Right lung (tissue), 5 donors: Measurements from ENCODE around the gene ZNF664. TPM values are rescaled to one million over a fixed set of nuclear protein-coding genes. Genes with fewer than 3 reads are reported as not detected.

Experiments
- DNase-seq, 2 donors: peaks; one replicate each; pipeline ENCODE4 v3.0.0-alpha.2; 2013
- polyA plus RNA-seq, 5 donors: library from polyadenylated mRNA; unstranded; fragments of 120-200 nt; gene quantifications; one replicate each; pipeline versions ENCODE4 v1.2.1 to v1.2.3, GENCODE V29; 2013; ENCODE audit warnings: inconsistent platforms in 1 of 5, low replicate concordance in 1 of 5; ENCODE audit not compliant: insufficient read length in 5 of 5, insufficient read depth in 1 of 5

The ZNF664 gene
- polyA plus RNA-seq, 5 donors: 113 to 161 (median 151) TPM

DNA sequence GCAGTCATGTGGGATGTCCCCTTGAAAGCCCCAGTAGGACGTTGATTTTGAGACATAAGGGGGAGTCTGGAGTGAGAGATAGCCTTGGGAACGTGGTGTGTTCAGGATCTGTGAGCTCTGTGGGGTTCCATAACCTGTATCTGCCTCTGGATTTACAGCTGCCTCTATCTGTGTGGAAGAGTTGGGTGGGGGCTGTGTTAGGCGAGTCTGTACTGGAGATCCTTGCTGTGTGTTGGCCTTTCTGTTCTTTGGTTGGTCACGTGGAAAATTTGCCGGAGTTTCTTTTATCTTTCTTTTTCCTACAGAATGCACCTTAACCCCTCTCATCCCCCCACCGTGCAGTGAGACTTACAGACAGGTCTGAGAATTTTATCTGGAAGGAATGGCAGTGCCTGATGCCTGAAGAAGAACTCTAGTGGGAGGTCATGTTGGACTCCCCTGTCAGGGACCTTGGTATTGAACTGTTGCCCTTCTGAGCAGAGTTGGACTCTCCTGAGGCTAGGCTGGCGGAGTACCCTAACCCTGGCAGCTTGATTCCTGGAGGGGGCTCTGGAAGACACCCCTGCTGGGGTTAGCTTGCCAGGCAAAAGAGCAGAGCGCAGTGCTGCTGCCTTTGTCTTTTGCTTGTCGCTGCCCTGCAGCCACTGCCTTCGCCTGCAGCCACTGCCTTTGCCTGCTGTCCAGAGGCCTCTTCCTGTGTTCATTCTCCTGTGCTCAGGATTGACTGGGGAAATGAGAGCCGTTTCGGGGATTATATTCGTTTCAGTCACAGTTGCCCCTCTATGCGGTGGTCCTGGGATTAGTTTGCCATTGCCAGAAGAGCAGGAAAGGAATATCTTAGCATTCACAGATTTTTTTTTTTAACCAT lies 34.1 kb downstream of the ZNF664 start:
- DNase-seq: no peak

DNA sequence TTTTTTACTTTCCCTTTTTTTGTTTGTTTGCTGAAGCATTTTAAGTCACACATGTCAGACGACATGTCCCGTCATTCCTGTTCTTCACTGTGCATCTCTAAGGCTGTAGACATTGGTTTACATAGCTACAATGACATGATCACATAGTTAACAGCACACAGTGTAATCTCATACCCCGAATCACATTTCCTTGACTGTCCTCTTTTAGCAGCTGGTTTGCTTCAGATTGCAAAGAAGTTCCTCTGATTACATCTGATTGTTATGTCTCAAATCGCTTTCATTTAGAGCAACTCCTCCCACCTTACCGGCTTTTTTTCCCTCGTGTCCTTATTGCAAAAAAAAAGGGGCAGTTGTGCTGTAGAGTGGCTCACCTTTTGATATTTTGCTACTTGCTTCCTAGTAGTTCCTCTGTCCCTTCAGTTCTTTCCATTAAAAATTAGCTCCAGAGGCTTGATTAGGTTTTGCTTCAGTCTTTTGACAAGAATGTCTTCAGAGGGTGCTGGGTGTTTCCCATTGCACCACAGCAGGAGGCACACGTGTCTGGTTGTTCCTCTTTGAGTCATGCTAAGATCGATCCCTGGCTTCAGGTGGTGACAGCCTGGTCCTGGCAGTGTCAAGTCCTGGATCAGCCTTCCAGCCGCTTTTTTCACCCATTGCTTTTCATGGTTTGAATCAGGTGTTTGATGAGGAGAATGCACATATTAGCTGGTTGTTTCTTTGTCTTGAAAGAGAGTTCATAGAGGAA lies 35.0 kb downstream of the ZNF664 start:
- DNase-seq: no peak

DNA sequence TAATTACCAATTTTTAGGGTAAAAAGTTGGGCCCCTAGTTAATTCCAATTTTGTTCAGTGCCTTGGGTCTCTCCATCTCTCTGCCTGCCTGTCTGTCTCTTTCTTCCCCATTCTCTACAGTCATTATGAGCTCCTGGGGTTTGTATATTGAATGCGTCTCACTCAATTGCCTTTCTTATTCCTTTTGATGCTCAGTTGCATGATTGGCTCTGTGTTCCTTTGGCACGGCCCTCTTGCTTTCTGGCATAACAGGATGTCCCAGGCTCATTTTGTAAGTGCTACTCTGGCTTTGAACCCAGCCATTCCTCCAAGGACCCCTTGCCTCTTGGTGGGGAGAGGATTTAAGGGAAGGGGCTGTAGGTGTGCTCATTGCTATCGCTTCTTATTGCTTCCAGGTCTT lies 35.6 kb downstream of the ZNF664 start:
- no peak for DNase-seq

DNA sequence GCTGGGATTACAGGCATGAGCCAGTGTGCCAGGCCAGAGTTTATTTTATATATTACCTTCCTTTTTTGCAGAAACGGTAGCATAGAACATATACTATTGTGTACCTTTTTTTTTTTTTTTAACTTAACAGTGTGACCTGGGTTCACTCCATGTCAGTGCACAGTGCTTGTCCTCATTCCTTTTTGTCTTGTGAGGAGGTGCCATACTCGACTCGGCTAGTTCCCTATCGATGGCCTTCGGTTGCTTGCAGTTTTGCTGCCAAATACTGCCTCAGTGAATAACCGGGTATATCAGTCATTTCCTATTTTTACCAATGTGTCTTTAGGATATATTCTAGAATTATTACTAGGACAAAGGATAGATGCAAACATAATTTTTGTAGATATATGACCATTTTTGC lies 36.8 kb downstream of the ZNF664 start:
- no peak for DNase-seq

DNA sequence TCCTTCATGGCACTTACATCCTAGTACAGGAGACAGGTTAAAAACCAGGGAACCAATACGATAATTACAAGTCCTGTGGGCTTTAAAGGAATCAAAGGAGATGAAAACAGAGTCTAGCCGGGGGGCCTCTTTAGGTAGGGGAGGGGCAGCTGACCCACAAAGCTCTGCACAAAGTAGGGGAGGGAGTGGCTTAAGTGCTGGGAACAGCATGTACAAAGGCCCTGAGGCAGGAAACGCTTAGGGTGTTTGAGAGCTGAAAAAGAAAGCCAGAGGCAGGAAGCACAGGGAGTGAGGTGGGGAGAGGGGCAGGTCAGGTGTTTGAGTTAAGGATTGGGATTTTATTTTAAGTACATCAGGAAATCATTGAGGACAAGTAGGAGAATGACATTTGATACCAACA lies 37.7 kb downstream of the ZNF664 start:
- no peak for DNase-seq

DNA sequence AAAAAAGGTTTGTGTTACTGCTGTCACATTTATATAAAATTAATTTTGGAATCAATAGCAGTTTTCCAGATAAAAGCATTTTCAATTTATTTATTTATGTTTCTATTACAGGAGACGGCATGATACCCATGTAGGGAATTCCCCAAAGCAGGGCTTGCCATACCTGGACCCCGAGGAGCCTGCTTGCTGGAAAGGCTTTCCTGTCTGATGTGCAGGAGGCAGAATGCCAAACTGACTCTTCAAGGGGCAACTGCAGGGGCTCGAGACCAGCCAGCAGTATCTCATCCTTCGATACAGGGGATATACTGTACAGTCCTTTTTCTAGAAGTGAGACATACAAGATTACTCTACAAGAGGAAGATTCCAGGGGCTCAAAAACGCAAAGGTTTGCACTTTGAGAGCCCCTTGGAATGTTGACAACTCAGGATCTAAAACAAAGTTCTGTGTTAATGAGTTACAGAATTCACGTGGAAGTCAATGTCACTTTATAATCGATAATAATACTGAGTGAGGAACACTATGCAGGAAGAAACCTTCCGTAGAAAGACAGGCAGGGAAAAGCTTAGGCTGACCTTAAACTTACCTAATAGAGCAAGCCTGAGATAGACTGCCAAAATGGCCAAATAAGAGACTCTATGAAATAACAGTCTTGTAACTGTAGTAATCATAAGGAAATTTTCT lies 38.6 kb downstream of the ZNF664 start:
- no peak for DNase-seq

DNA sequence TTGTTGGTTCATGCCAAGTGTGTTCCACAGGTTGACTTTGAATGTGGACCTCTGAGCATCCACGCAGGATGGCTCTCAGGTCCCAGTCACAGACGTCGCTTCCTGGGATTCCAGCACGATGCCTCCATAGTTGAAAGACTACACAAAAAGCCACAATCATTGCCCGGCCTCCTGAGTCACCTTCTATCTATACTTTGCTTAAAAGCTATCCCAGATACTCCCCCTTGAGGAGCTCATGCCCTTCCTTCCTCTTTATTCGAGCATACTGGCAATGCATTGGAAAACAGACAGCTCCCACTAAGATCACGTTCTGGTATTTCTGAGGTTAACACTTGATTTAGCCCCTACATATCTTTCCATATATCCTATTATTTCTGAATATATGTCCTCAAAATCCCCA lies 40.1 kb downstream of the ZNF664 start:
- no peak for DNase-seq

DNA sequence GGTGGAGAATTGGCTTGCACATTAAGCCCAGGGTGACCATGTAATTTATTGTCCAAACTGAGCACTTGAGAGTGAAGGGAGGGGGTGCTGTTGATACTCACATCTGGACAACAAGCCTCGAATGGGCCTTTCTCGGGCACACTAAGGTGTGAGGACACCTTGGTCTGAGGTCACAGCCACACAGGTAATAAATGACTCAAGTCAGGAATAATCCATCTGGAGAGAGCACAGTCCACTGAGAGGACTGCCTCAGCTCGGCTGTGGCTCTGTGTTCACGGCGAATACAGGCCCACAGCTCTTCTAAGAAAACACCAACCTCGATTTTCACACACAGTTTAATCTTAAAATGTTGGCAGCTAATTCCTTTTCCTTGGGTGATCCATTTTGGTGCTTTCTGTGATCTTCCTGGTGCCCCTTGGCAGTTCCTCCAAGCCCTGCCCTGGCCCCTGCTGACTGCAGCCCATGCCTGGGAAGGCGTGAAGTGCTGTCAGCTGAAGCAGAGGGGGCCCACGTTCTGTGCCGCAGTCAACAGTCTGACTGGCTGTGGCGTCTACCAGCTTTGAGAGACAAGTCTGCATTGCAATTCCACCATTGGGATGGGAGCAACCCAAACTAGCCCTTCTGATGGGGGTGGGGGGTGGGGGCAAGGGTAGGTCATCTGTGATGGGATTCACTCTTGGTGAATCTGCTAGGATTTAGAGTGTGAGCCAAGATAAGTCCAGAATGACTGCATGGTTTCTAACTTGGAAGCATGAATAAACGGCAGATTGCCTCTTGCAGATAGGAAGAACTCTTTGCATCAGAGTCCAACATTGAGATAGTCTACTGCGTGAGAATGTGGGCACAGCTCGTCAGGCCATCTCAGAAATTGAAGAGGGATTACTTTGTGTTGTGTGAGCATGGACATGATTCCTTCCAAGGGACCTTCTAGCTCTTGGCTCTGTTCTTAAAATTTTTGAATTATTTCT lies 42.8 kb downstream of the ZNF664 start:
- no peak for DNase-seq

DNA sequence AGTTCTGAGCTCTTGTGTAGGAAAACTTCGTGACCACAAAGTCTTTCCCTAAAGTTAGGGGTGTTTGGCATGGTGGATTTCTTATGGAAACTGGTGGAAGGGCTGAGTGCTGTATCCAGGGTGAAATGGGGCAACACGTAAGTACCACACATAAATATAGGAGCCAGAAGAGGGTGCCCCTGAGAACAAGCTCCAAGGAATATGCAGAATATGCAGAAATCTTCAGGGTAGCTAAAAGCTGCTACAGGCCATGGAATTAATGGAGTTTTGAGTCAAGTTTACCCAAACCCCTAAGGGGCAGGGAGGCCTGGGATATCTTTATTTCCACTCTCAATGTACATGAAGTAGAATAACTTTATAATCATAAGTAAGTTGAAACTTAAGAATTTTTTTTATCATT lies 44.0 kb downstream of the ZNF664 start:
- DNase-seq: no peak

DNA sequence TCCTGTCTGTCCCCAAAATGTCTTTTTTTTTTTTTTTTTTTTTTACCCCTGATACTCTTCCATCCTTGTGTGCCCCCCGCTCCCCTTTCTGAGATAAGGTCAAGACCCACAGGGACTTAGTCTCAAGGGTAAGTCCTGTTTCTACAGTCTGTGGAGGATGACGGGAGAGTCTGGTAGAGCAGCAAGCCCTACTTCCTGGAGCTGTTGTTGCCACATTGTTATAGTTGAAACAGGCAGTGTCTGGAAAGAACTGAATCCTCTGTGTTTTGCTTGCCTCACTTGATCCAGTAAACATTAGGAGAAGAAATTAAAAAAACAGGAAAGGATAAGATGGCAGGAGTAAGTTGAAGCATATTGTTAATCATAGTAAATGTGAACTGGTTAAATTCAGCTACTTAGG lies 45.5 kb downstream of the ZNF664 start:
- DNase-seq: no peak

DNA sequence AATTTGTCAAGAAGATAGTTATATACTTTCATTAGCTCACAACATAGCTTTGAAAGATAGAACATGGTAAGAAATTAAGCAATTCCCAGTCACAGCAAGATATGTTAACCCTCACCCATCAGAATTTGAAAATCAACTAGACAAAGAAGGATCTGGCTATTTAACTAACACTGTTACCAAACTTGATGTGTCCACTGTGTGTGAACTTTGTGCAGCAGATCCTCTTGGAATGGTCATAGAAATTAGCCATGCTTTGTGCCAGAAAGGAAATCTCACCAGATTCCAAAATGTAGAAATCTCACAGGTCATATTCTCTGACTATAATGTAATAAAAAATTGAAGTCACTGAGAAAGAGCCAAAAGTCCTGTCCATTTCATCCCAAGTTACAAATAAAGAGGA lies 46.1 kb downstream of the ZNF664 start:
- DNase-seq: no peak

DNA sequence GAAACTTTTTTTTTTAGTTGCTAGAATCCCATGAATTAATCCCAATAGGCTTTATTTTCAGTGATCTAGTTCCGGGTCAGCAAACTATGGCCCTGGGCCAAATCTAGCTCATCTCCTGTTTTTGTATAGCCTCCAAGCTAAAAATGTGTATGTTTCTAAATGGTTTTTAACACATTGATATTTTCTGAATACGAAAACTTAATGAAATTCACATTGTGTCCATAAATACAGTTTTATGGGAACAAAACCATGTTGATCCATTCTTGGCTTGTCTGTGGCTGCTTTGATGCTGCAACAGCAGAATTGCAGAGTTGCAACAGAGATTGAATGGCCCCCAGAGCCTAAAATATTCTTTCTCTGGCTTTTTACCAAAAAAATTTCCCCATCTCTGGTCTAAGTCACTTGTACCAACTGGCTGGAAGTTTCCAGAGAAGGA lies 47.5 kb downstream of the ZNF664 start:
- peak in 1 of 2 donors; percentile 64 for DNase-seq

DNA sequence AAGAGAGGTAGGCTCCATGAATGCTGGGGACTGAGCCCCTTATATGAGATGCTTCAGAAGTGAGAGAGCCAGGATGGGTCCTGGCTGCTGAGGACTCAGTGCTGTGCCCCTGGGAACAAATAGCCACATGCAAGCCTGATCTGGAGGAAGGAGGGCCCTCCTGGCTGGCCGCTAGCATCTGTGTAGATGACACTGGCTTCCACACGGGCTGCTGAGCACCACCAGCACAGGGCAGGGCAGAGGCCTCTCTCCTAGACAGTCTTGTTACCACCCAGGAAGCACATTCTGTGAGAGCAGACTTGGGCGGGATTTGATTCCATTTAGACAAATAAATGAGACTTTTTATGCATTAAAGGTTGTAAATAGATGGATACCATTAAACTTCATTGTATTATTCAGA lies 48.0 kb downstream of the ZNF664 start:
- no peak for DNase-seq

DNA sequence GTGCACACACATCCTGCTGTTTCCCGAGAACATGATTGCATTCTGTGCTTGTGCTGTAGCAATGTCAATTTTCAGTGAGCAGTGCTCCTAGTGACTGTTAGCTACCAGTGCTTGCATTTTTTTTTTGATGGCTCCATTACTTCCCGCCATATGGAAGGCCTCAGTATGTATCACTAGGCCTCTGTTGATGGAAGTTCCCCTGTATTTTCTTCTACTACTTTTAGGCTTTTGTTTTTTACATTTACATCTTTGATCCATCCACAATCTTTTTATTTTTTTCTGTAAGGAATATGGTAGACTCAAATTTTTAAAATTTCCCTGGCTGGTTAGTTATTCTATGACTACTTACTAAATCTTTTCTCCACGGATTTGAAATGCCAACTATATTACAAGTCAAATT lies 49.1 kb downstream of the ZNF664 start:
- DNase-seq: no peak

DNA sequence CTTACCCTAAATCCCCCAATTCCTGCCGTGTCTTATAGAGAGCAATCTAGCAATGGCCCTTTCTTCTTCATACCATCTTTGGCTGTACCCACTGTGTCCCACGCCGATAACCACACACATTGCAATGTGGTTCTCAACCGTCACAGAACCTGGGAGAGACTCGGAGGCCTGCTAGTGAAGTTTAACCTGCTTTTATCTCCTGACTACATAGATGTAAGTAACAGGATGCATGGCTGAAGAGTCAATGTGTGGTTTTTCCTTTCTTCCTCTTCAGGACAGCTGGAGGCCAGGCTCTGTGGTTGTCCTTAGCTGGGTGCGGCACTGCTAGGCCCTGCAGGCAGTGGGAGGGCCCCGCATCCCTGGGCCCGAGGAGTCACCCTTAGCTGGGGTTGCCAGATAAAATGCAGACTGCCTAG lies 51.3 kb downstream of the ZNF664 start:
- DNase-seq: no peak

DNA sequence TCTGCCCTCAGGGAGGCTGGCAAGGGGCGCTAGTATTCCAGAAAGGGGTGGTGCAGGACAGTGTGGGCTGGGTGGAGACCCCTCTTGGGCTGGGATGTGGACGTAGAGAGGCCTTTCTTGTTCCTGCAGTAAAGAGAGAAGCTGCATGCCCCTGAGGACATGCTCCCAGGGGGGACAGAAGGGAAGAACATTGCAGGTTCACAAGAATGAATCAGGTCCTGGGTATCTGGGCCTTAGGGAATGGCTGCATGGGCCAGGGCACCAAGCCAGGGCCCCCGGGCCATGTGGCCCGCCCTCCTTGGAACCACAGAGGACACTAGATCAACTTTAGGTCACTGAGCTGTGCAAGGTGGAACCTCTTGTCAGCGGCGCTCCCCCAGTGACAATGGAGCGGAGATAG lies 51.8 kb downstream of the ZNF664 start:
- DNase-seq: no peak

DNA sequence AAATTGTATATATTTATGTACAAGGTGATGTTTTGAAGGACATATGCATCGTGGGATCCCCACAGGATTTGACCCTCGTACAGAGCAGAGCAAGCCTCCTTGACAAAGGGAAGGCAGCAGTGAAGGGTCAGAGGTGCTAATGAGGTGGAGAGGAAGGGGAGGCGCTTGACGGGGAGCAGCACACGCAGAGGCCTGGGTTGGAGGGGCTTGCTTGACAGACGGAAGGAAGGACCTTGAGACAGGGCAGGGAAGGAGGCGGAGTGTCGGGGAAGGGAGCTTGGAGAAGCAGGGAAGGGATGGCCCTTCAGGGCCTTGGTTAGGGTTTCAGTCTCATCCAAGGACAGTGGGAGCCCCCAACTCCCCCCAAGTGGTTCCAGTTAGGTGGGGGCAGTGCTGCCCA lies 52.6 kb downstream of the ZNF664 start:
- no peak for DNase-seq

DNA sequence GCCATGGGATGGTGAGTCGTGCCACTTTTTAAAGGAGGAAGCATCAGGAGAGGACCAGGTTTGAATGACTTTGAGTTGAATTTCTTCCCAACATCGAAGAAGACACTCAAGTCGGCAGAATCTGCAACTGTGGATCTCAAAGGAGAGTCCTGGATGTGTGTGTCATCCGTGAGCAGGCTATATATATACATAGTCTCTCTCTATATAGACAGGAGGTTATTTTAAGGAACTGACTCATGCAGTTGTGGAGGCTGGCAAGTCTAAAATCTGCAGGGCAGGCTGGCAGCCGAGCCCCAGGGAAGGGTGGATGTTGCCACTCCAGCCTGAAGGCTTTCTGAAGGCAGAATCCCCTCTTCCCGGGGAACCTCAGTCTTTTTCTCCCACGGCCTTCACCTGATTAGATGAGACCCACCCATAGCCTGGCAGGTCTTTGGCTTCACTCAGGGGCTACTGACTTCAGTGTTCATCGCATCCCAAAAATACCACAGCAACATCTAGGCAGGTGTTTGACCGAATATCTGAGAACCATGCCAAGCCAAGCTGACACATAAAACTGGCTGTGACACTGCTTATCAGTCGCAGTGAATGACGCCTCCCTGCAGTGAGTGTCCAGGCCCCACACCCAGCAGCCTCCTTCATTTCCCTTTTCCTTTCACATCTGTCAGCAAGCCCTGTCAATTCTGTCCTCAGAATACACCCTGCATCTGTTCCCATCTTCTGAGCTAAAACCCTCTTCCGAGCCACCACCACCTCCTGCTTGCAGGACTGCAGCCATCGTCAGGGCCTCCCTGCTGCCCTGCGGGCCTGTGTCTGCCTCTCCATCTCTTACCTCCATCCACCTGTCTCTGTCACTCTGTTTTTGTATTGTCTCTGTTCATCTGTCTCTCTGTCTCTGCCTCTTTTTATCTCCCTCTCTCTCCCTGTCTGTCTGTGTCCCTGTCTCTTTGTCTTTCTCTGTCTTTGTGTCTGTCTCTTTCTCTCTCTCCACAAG lies 54.0 kb downstream of the ZNF664 start:
- no peak for DNase-seq

DNA sequence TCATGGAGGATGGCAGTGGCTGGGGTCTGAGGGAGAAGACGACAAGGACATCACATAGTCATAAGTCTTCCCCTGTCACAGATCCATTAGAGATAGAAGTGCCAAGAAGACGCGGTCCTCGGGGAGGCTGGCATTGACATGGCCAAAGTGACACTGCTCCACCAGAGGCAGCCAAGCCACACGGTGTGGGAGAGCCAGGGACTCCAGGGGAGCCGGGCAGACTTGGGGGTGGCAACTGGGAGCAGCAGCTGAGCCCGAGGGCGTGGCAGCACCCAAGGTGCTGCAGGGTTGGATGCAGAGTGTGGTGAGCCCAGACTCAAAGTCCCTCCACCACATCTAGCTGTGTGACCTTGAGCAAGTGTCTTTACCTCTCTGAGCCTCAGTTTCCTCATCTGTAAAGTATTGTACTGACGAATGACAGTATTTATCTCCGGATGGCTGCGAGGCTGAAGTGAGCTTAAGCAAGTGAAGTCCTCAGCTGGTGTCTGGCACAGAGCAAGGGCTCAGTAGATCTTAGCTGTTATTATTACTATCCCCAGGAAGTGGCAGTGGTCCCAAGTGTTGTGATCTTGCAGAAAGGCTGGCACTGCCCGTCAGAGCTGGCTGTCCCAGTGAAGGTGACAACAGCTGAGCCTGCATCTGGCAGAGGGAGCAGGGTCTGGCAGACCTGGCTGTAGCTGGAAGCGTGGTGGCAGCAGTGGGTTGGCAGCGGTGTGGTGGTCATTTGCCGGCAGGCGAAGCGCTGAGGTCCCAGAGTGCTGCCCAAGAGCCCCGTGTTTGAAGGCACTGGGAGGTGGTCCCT lies 54.9 kb downstream of the ZNF664 start:
- no peak for DNase-seq
